Hepatocyte (in vitro differentiated cells): ENCODE data around the gene PRMT9. TPM values are rescaled to one million over a fixed set of nuclear protein-coding genes. Genes with fewer than 3 reads are reported as not detected.
A peak's percentile ranks its signal among the peaks of the same experiment; 100 is the strongest.

Experiments
- DNase-seq: peaks from one replicate; pipeline ENCODE4 v3.0.0-alpha.2; 2016; ENCODE audit warnings: low spot score
- H2AFZ ChIP-seq: fragments of 200-600 bp; sonication (generic); 2 replicates; pipeline ENCODE4 v1.6.0; 2016; ENCODE audit warnings: antibody characterized with exemption, mild to moderate bottlenecking
- H3K27ac ChIP-seq: fragments of 200-600 bp; sonication (generic); 2 replicates; pipeline ENCODE4 v1.5.1; 2016; ENCODE audit warnings: mild to moderate bottlenecking
- H3K27me3 ChIP-seq: fragments of 200-600 bp; sonication (generic); 2 replicates; pipeline ENCODE4 v1.6.1; 2016
- H3K36me3 ChIP-seq: fragments of 200-600 bp; sonication (generic); replicated peaks from 2 replicates; pipeline ENCODE4 v1.5.1; 2016; ENCODE audit warnings: low read depth; ENCODE audit not compliant: insufficient read depth
- H3K4me1 ChIP-seq: fragments of 200-600 bp; sonication (generic); 2 replicates; pipeline ENCODE4 v1.5.1; 2016; ENCODE audit warnings: mild to moderate bottlenecking, moderate library complexity; ENCODE audit not compliant: insufficient read depth
- H3K4me2 ChIP-seq: fragments of 200-600 bp; sonication (generic); 2 replicates; pipeline ENCODE4 v1.6.0; 2016
- H3K4me3 ChIP-seq: fragments of 200-600 bp; sonication (generic); 2 replicates; pipeline ENCODE4 v1.5.1; 2016; ENCODE audit warnings: mild to moderate bottlenecking
- H3K79me2 ChIP-seq: fragments of 200-600 bp; sonication (generic); 2 replicates; pipeline ENCODE4 v1.6.0; 2017; ENCODE audit warnings: mild to moderate bottlenecking
- H3K9me2 ChIP-seq: fragments of 200-600 bp; sonication (generic); replicated peaks from 2 replicates; pipeline ENCODE4 v1.6.0; 2017; ENCODE audit warnings: mild to moderate bottlenecking; ENCODE audit not compliant: insufficient read depth
- H3K9me3 ChIP-seq: fragments of 200-600 bp; sonication (generic); 2 replicates; pipeline ENCODE4 v1.5.1; 2016; ENCODE audit warnings: low read depth, mild to moderate bottlenecking
- H4K20me1 ChIP-seq: fragments of 200-600 bp; sonication (generic); 2 replicates; pipeline ENCODE4 v1.6.0; 2016; ENCODE audit warnings: mild to moderate bottlenecking; ENCODE audit not compliant: insufficient read depth, poor library complexity, severe bottlenecking
- CTCF ChIP-seq: fragments of 200-600 bp; sonication (generic); IDR thresholded peaks from 2 replicates; pipeline ENCODE4 v1.5.1; 2016; ENCODE audit warnings: antibody characterized with exemption, mild to moderate bottlenecking; ENCODE audit not compliant: poor library complexity
- EZH2 ChIP-seq: fragments of 200-600 bp; sonication (generic); IDR thresholded peaks from 2 replicates; pipeline ENCODE4 v1.6.1; 2016; ENCODE audit warnings: antibody characterized with exemption, mild to moderate bottlenecking, borderline replicate concordance
- EZH2phosphoT487 ChIP-seq: fragments of 200-600 bp; sonication (generic); IDR thresholded peaks from one replicate; pipeline ENCODE4 v1.6.1; 2018; ENCODE audit warnings: antibody characterized with exemption, mild to moderate bottlenecking, low read depth, moderate library complexity; ENCODE audit not compliant: unreplicated experiment, severe bottlenecking
- WGBS: methylation state at CpG from one replicate; pipeline ENCODE4 v1.1.6; 2016; ENCODE audit warnings: low lambda C conversion rate; ENCODE audit errors: missing lambda C conversion rate; 5-methylcytosine and 5-hydroxymethylcytosine counted together
- polyA plus RNA-seq: library from polyadenylated mRNA; unstranded; fragments of >200 nt; fragmentation: Nextera tagmentation; extraction: Ambion mirVana; gene quantifications from 2 replicates; pipeline ENCODE4 v1.2.1, GENCODE V29; 2016
- total RNA-seq: library from RNA; depleted of rRNA; stranded (reverse); fragments of >200 nt; gene quantifications from 2 replicates; pipeline ENCODE4 v1.2.3, GENCODE V29; 2014

Gene PRMT9
- total and polyA plus RNA-seq, 2 experiments from 2014 or later = 6.2 to 16.3 TPM

GRCh38 chr4:147629783-147630730 is 53.9 kb downstream of the PRMT9 start:
- no peaks in the 10 kb centered on the region for H3K9me3 ChIP-seq
- H3K4me3 ChIP-seq = no peak overlapping the region
- no peaks in the 10 kb centered on the region for H3K36me3 ChIP-seq

GRCh38 chr4:147628415-147628814 is 55.5 kb downstream of the PRMT9 start:
- Histone ChIP-seq H3K4me2 (no peak overlapping the region), H3K79me2 (peaks cover 2% of the 10 kb centered on the region), H3K9me3 (no peaks in the 10 kb centered on the region), H3K36me3 (no peaks in the 10 kb centered on the region), H3K4me1 (no peaks in the 10 kb centered on the region), H2AFZ (no peak overlapping the region), H3K4me3 (no peak overlapping the region), H3K27me3 (no peaks in the 10 kb centered on the region), H3K27ac (no peak overlapping the region), H4K20me1 (no peaks in the 10 kb centered on the region), H3K9me2 (no peaks in the 10 kb centered on the region)
- DNase-seq = no peak
- TF ChIP-seq CTCF (no peak), EZH2phosphoT487 (no peak), EZH2 (no peak)
- 73% methylated on average over 3 of the region's 3 CpGs for WGBS

More at GRCh38 chr4:147629783-147630730, 53.9 kb downstream of the PRMT9 start:
- H3K79me2 ChIP-seq = no peaks in the 10 kb centered on the region
- no peaks in the 10 kb centered on the region for H4K20me1 ChIP-seq
- no peak for TF ChIP-seq EZH2
- no peak for TF ChIP-seq CTCF
- no peak for TF ChIP-seq EZH2phosphoT487
- WGBS = 93% methylated on average over 1 of the region's 1 CpG
- H3K27me3 ChIP-seq = no peaks in the 10 kb centered on the region
- H3K4me1 ChIP-seq = no peaks in the 10 kb centered on the region
- peak overlapping the region; percentile 1 for H3K27ac ChIP-seq
- no peaks in the 10 kb centered on the region for H3K9me2 ChIP-seq
- no peak for DNase-seq
- H2AFZ ChIP-seq = no peak overlapping the region
- H3K4me2 ChIP-seq = no peak overlapping the region

GRCh38 chr4:147626903-147627302 is 57.1 kb downstream of the PRMT9 start:
- no peaks in the 10 kb centered on the region for H4K20me1 ChIP-seq
- H3K4me2 ChIP-seq = no peak overlapping the region
- H3K9me3 ChIP-seq = no peaks in the 10 kb centered on the region
- no peaks in the 10 kb centered on the region for H3K4me1 ChIP-seq
- WGBS = 97% methylated on average over 4 of the region's 4 CpGs
- H3K9me2 ChIP-seq = no peaks in the 10 kb centered on the region
- H3K27me3 ChIP-seq = no peaks in the 10 kb centered on the region
- H2AFZ ChIP-seq = no peak overlapping the region
- DNase-seq = no peak
- H3K4me3 ChIP-seq = no peak overlapping the region
- TF ChIP-seq EZH2phosphoT487 = no peak
- TF ChIP-seq CTCF = no peak
- TF ChIP-seq EZH2 = no peak
- H3K36me3 ChIP-seq = no peaks in the 10 kb centered on the region
- H3K79me2 ChIP-seq = peaks cover 13% of the 10 kb centered on the region
- H3K27ac ChIP-seq = no peak overlapping the region
